Measurements from ENCODE around the gene DUSP22.

The DUSP22 gene

DNA sequence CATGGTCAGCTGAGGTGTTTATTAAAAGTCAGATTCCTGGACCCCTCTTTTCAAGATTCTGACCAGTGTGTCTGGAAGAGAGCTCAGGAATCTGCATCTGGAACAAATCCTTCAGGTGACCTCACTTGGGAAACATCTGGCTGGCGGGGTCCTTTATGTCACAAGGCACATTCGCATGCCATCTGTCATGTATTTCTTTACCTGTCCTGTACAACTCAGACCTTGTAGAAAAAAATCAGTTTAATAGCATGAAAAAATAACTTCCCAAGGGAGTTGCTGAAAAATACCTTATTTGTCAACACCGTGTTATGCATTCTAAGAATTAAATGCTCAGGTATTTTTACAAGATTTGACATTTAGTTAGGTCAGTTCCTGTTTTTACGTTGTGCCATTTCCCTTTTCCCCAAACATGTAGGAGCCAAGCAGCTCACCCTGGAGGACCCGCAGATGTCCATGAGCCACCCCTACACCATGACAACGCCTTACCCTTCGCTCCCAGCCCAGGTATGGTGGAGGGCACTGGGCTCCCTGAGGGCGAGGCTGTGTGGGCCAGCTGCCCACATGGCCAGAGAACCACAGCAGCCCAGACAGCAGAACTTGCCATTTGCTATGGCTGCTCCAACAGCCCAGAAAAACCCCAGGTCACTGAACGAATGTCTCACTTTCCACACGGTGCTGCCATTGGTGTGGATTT, 103.3 kb downstream of the DUSP22 start:
- DNase-seq (ENCODE audit: low read depth in 2 of 2) = no peak

DNA sequence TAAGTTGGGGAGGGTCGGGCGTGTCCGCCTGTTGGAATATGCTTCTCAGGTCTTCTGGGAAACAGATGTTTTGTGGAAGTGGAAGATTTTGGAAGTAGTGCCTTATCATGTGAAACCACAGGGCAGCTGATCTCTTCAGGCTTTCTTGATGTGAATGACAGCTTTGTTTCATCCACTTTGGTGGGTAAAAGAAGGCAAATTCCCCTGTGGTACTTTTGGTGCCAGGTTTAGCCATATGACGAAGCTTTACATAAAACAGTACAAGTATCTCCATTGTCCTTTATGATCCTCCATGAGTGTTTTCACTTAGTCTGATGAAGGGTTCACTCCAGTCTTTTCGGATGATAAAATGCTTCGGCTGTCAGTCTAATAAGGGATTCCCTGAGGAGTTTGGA, 103.8 kb downstream of the DUSP22 start:
- no peak for DNase-seq (ENCODE audit: low read depth in 2 of 2)

DNA sequence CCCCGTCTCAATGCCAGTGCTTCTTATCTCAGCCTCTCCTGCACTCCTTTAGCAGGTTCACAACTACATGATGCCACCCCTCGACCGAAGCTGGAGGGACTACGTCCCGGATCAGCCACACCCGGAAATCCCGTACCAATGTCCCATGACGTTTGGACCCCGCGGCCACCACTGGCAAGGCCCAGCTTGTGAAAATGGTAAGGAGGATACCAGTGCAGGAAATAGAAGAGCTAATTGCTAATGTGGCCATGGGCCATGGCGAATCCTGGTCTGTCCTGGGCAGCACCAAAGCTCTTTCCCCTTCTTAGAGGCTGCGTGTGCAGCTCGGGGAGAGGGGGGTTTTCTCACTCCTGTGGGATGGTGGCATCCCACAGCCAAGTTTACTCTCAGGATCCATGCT, 104.8 kb downstream of the DUSP22 start:
- DNase-seq (ENCODE audit: low read depth in 2 of 2) = no peak

DNA sequence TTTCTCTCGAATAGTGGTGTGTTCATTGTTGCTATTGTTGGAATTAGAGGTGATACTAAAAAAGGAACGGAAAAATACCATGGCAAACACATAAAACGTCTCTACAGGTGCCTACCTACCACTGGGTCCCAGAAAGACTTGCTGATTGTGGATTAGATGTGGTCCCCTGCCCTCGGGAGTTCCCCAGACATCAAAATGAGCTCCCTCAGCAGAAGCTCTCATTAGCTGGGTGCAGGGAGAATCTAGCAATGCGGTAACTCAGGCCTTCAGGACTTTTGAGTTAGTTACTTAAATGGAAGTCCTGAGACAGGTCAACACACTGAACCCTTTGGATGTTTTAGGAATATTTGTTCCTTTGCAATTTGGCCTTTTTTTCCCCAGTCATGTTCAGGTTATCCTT, 105.3 kb downstream of the DUSP22 start:
- DNase-seq (ENCODE audit: low read depth in 2 of 2) = no peak

DNA sequence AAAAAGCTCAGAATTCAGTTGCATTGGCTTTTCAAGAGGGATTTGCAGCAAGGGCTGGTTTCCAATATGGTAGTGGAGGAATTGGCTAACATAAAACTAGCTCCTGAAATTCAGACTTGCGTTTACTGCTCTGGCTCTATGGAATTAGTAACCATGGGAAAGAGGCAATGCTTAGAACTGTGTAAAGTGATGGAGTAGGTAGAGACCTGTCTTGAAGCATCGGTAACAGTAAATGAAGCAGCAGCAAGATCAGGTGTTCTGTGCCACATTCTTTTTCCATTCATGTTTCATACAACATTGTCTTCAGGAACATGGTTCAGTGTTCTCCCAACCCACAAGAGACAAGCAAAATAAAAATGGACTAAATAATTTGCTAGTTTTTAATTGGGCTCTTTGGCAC, 105.8 kb downstream of the DUSP22 start:
- DNase-seq (ENCODE audit: low read depth in 2 of 2) = no peak

DNA sequence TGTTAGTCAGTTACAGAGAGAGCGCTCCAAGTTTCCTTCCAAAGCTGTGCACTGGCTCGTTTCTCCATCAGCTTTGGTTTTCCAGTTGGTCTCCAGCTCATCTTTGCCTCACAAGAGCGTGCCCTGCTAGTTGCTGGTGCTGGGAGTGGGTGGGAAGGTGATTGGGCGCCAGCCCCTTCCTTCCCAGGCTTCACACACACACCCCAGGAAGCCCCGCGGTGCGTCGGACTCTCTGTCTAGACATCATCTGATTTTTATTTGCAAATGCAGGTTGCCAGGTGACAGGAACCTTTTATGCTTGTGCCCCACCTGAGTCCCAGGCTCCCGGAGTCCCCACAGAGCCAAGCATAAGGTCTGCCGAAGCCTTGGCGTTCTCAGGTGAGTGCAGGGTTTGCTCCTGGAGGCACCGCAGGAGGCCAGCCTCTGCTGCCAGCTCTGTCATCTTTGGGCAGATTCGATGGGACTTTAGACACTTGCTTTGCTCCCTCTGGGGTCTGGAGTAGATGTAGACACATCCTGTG, 106.3 kb downstream of the DUSP22 start:
- no peak for DNase-seq (ENCODE audit: low read depth in 2 of 2)

DNA sequence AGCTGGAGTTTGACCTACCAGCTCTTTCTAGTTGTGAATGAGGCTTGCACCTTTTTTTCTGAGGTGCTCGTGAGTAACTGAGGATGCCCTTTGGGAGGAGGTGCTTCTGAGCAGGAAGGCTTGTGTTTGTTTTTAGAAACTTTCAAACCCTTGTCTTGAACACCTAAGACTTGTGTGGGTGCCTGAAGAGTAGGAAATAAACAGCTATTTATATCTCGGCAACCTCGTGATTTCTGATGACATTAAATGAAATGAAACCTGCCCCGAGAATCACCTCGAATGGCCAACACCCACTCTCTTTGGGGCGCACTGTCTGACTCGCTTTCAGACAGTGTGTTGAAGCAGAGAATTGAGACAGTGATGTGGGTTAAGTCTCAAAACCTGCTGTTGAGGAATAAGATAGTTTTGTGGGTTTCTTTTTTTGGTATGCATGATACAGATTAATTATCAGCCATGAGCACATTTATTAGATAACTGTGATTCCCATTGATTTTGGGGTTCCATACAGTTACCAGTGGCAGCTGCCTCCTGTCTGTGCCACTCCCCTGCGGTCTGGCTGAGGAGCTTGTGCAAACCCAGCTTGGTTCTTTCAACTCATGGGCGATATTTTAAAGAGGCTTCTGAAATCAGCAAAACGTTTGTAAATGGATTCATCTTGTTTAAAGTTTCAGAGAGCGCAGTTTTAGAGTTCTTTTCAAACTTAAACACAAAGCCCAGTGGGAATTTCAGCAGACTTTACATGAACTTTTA, 107.7 kb downstream of the DUSP22 start:
- DNase-seq (ENCODE audit: low read depth in 2 of 2) = no peak

DNA sequence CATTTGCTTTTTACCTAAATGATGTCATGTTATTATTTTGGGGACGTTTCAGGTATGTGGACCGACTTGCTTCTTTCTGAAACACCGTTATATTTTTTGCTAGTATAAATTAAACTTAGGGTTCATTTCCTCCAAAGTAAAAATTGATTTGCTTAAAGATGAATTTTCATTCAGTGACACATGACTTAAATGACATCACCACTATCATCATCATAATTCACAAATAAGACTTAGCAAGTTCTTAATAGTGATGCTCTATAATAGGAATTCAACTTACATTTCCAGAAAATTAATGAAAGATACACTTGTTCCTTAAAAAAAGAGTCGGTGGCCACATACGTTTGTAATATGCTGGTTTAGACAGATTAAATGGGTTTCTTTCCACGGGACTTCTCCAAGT, 108.5 kb downstream of the DUSP22 start:
- no peak for DNase-seq (ENCODE audit: low read depth in 2 of 2)

Data from stimulated activated CD8-positive, alpha-beta memory T cell treated with anti-CD3 and anti-CD28 coated beads, Interleukin-2, amount 100 ng/mL, for 1 hour (primary cell).